Activated B cell treated with CpG ODN at 0.5 μM for 24 hours (primary cell): ENCODE data around the gene PHLPP1. TPM values are rescaled to one million over a fixed set of nuclear protein-coding genes. Genes with fewer than 3 reads are reported as not detected.

ENCODE experiments used
- ATAC-seq: fragments of 200-7000 bp; cut with Tn5 transposase; one replicate; pipeline ENCODE4 v1.10.0; 2021; ENCODE audit warnings: low read depth, mild to moderate bottlenecking, moderate library complexity
- CTCF ChIA-PET: fragments of 350-600 bp; sonication (Branson Sonifier 250); formaldehyde crosslinking; loops from one replicate; lab custom pipeline; 2021; ENCODE audit warnings: antibody characterized with exemption; lab: Charles Lee
- POLR2A ChIA-PET: fragments of 350-600 bp; sonication (Branson Sonifier 250); formaldehyde crosslinking; loops from one replicate; lab custom pipeline; 2021; ENCODE audit warnings: antibody characterized with exemption; lab: Charles Lee
- DNase-seq: peaks from one replicate; pipeline ENCODE4 v3.0.0; 2022
- H3K27ac Mint-ChIP-seq: one replicate; pipeline ENCODE4 v1.8.0; 2020; ENCODE audit warnings: mixed read lengths
- H3K27me3 Mint-ChIP-seq: one replicate; pipeline ENCODE4 v1.8.0; 2021; ENCODE audit warnings: mixed read lengths
- H3K36me3 Mint-ChIP-seq: one replicate; pipeline ENCODE4 v1.8.0; 2021; ENCODE audit warnings: low read depth, mixed read lengths
- H3K4me1 Mint-ChIP-seq: one replicate; pipeline ENCODE4 v1.8.0; 2021; ENCODE audit warnings: mixed read lengths
- H3K4me3 Mint-ChIP-seq: one replicate; pipeline ENCODE4 v1.8.0; 2020; ENCODE audit warnings: mild to moderate bottlenecking, mixed read lengths
- H3K9me3 Mint-ChIP-seq: one replicate; pipeline ENCODE4 v1.8.0; 2020; ENCODE audit warnings: mixed read lengths
- intact Hi-C: fragments of 100-400 bp; cut with micrococcal nuclease; formaldehyde crosslinking; loops from one replicate; pipeline ENCODE4 v1.15.1; 2024
- total RNA-seq: library from RNA; stranded (reverse); gene quantifications from 2 replicates; pipeline ENCODE4 v1.2.3, GENCODE V29; 2022
- TF ChIP-seq, protein P1 (sequence below): fragments of 200-600 bp; IDR thresholded peaks from one replicate; pipeline ENCODE4 v1.8.0; 2022; ENCODE audit warnings: antibody characterized with exemption, mild to moderate bottlenecking

The PHLPP1 gene
- total RNA-seq, 1 donor from 2014 or later: 16.1 TPM

DNA sequence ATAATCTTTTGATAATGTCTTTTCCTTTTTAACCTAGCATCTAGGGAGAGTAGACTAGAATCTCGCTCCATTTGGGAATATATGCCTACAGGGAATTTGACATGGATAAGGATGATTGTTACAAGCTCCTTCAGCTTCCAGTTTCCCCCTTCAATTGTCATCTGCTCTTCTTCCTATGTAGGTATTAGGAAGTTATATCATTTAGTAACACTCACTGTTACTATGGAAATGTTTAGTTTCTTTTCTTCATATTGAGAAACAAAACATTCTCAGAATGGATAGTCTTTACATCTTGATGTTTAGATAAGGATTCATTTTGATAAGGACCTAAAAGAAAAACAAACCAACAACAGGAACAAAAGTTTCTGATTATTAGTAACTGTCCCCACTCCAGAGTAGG, 127.6 kb downstream of the PHLPP1 start:
- no peak for ATAC-seq
- peaks cover 4% of the 10 kb centered on the region for H3K36me3 Mint-ChIP-seq
- no peak for DNase-seq
- ChIA-PET POLR2A (no interaction called here), CTCF (no interaction called here)
- TF ChIP-seq, protein P1, sequence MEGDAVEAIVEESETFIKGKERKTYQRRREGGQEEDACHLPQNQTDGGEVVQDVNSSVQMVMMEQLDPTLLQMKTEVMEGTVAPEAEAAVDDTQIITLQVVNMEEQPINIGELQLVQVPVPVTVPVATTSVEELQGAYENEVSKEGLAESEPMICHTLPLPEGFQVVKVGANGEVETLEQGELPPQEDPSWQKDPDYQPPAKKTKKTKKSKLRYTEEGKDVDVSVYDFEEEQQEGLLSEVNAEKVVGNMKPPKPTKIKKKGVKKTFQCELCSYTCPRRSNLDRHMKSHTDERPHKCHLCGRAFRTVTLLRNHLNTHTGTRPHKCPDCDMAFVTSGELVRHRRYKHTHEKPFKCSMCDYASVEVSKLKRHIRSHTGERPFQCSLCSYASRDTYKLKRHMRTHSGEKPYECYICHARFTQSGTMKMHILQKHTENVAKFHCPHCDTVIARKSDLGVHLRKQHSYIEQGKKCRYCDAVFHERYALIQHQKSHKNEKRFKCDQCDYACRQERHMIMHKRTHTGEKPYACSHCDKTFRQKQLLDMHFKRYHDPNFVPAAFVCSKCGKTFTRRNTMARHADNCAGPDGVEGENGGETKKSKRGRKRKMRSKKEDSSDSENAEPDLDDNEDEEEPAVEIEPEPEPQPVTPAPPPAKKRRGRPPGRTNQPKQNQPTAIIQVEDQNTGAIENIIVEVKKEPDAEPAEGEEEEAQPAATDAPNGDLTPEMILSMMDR: no peak
- intact Hi-C loops: no loop called here
- H3K27me3 Mint-ChIP-seq: no peaks in the 10 kb centered on the region
- peaks cover 36% of the 10 kb centered on the region for H3K4me1 Mint-ChIP-seq
- H3K27ac Mint-ChIP-seq: no peak overlapping the region
- no peak overlapping the region for H3K4me3 Mint-ChIP-seq
- H3K9me3 Mint-ChIP-seq: no peaks in the 10 kb centered on the region

DNA sequence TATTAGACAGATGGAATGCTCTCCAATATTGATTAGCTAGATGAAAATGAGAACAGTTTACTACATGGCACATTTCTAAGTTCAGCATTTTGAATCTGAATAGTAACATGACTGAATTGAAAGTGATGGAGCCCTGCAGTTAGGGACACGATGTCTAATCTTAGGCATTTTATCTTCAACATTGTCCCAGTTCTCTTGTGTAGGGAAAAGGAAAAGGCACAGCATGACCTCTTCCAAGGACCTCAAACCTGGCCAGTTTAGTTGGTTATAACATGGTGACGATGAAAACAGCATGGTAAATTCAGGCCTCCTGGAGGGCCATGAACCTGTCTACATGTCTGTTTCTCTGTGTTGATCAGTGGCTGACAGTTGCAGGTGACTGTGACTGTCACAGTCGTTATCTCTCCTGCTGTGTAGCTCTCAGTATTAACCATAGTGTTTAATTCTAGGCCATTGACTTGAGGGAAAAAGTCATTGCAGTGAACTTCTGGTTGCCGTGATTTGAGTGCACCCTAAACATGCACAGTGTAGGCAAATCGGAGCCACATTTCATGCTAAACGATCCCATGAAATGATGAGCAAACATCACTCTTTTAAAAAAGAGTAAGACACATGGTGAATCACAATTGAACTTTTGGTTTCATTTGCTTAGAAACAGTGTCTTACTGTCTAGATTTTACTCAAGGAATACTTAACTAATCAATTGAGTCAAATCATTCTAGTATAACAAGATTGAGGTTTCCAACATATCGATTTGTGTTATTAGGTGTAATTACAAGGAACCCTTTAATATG, 129.7 kb downstream of the PHLPP1 start:
- Mint-ChIP-seq H3K27ac (no peak overlapping the region), H3K4me1 (peaks cover 16% of the 10 kb centered on the region), H3K9me3 (no peaks in the 10 kb centered on the region), H3K4me3 (no peak overlapping the region), H3K27me3 (no peaks in the 10 kb centered on the region), H3K36me3 (peaks cover 1% of the 10 kb centered on the region)
- ChIA-PET CTCF (no interaction called here), POLR2A (interaction anchor here (0.5 kb wide), 1 partner anchor 9 kb away, joined by 3 read pairs; no protein-coding TSS in a partner anchor)
- ATAC-seq (no peak), DNase-seq (no peak)
- intact Hi-C loops: no loop called here
- TF ChIP-seq, protein P1: no peak

GRCh38 chr18:62846313-62846712, 131.0 kb downstream of the PHLPP1 start:
- Mint-ChIP-seq H3K4me3 (no peak overlapping the region), H3K4me1 (peaks cover 7% of the 10 kb centered on the region), H3K27ac (no peak overlapping the region), H3K27me3 (no peaks in the 10 kb centered on the region), H3K36me3 (no peaks in the 10 kb centered on the region), H3K9me3 (no peaks in the 10 kb centered on the region)
- DNase-seq: no peak
- no peak for ATAC-seq
- ChIA-PET CTCF (no interaction called here), POLR2A (no interaction called here)
- TF ChIP-seq, protein P1: no peak
- intact Hi-C loops: no loop called here

GRCh38 chr18:62847081-62847480, 131.7 kb downstream of the PHLPP1 start:
- Mint-ChIP-seq H3K4me3 (no peak overlapping the region), H3K27ac (no peak overlapping the region), H3K27me3 (no peaks in the 10 kb centered on the region), H3K9me3 (no peaks in the 10 kb centered on the region), H3K36me3 (no peaks in the 10 kb centered on the region), H3K4me1 (peaks cover 7% of the 10 kb centered on the region)
- DNase-seq: no peak
- CTCF ChIA-PET: no interaction called here
- intact Hi-C loops: no loop called here
- ATAC-seq: no peak
- POLR2A ChIA-PET: no interaction called here
- TF ChIP-seq, protein P1: no peak

DNA sequence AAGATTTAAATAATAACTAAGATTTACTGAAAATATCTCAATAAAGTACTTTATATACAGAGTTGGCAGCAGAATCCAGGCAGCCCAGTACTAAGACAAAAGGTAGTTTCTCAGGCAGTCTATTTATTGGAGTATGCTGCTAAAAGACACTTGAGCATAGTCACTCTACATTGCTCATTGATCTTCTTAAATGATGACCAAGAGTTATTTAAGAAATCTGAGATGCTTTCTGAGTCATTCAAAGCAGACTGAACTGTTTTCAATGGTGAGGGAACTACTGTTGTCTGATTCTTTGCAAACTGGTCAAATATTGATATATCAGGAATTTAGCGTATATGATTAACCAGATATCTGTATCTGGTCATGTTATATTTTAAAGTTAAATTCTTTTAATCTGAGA, 133.6 kb downstream of the PHLPP1 start:
- no peaks in the 10 kb centered on the region for H3K36me3 Mint-ChIP-seq
- ChIA-PET CTCF (no interaction called here), POLR2A (interaction anchor here (0.7 kb wide), 1 partner anchor 1488 kb away, joined by 13 read pairs; no protein-coding TSS in a partner anchor)
- H3K27ac Mint-ChIP-seq: no peak overlapping the region
- H3K9me3 Mint-ChIP-seq: no peaks in the 10 kb centered on the region
- DNase-seq (no peak), ATAC-seq (no peak)
- intact Hi-C loops: no loop called here
- no peaks in the 10 kb centered on the region for H3K27me3 Mint-ChIP-seq
- peaks cover 11% of the 10 kb centered on the region for H3K4me1 Mint-ChIP-seq
- TF ChIP-seq, protein P1: no peak
- H3K4me3 Mint-ChIP-seq: no peak overlapping the region
